ENCODE measurements around the gene SLC36A2.

The SLC36A2 gene

DNA sequence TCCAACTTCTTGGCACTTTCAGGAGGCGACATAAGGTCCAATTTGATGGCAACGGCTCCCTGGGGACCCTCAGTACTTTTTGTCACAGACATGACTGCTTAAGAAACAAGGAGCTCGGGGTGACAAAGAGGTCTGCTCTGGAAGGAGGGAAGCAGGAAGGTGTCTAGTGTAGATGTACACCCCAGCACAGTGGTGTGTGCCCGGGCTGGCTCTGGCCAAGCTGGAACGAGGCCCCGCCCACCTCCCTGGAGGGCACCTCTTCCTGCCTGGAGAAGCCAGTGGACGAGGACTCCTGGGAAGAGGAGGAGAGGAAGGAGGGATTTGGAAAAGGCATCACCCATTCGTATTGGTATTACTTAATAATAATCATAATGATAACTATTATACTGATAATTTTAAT, at the start of gene SLC36A2:
Gene SLC36A2 (minus strand): TSS at position 191 of the 400 bp plus-strand sequence. CDS start 99 bp downstream, at position 92.
- DNase-seq (ENCODE audit: extremely low spot score) = no peak
- ChIA-PET CTCF (interaction anchor here (1.6 kb wide), 1 partner anchor 30 kb away, joined by 3 read pairs; no protein-coding TSS in a partner anchor), POLR2A (no interaction called here)
- TF ChIP-seq, protein P1, sequence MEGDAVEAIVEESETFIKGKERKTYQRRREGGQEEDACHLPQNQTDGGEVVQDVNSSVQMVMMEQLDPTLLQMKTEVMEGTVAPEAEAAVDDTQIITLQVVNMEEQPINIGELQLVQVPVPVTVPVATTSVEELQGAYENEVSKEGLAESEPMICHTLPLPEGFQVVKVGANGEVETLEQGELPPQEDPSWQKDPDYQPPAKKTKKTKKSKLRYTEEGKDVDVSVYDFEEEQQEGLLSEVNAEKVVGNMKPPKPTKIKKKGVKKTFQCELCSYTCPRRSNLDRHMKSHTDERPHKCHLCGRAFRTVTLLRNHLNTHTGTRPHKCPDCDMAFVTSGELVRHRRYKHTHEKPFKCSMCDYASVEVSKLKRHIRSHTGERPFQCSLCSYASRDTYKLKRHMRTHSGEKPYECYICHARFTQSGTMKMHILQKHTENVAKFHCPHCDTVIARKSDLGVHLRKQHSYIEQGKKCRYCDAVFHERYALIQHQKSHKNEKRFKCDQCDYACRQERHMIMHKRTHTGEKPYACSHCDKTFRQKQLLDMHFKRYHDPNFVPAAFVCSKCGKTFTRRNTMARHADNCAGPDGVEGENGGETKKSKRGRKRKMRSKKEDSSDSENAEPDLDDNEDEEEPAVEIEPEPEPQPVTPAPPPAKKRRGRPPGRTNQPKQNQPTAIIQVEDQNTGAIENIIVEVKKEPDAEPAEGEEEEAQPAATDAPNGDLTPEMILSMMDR (IDR thresholded peaks at IDR 0.05; ENCODE audit: control extremely low read depth, extremely low read depth, low read depth, missing control alignments) = no peak

DNA sequence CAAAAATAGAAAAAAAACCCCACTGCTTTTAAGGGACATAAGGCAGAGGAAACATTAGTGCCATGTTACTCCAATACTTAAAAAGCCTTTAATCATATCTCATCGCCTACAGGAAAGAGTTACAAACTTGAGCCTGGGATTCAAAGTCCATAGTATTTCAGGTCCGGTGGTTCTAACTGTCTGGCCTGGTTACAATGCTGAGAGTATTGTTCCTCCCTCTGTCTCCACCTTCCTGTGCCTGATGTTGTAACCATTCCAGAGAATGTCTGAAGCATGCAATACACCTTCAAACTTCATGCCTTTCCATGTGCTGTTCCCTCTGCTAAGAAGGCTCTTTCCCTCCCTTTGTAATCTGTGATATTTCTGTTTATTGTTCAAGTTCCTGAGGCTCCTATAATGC, 41.6 kb upstream of the SLC36A2 start:
- DNase-seq (ENCODE audit: extremely low spot score) = no peak
- POLR2A ChIA-PET = no interaction called here
- TF ChIP-seq, protein P1 (IDR thresholded peaks at IDR 0.05; ENCODE audit: control extremely low read depth, extremely low read depth, low read depth, missing control alignments) = no peak
- CTCF ChIA-PET = no interaction called here

DNA sequence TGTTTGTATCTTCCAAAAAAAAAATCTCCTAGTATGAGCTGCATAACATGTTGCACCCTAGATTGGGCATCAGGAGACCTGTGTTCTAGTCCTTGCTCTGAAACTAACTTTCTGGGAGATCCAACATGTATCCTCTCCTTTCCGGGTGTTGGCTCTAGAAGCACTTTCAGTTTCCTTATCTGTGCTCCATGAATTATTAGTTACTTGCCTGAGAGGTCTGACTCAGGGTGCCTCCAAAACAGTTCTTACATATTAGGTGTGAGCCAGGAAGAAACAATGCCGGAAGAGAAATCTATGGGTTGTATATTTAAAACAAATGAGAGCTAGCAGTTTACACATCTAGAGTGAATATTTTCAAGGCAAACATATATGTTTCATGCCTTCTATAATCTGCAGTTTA, 36.7 kb upstream of the SLC36A2 start:
- ChIA-PET CTCF (interaction anchor here (0.7 to 1.8 kb wide), 10 partner anchors 18 to 1165 kb away, joined by 3 to 6 read pairs (median 4); no protein-coding TSS in a partner anchor), POLR2A (no interaction called here)
- DNase-seq (ENCODE audit: extremely low spot score) = no peak
- TF ChIP-seq, protein P1 (IDR thresholded peaks at IDR 0.05; ENCODE audit: control extremely low read depth, extremely low read depth, low read depth, missing control alignments) = no peak

DNA sequence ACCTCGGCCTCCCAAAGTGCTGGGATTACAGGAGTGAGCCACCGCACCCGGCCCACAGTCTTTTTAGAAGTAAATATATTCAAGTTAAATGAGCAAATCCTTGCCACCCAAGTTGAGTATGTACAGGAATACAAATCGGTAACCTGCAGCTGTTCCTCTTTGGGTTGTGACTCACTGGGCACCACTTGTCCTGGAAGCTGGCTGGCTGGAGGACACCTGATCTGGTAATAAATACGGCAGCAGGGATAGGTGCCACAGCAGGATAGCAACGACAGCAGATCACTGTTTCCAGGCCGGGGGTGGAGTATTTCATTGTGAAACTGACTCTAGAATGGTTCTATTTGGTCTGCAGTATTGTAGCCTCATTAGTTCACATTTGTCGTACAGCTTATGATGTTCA, 35.7 kb upstream of the SLC36A2 start:
- TF ChIP-seq, protein P1 (IDR thresholded peaks at IDR 0.05; ENCODE audit: control extremely low read depth, extremely low read depth, low read depth, missing control alignments) = no peak
- no peak for DNase-seq (ENCODE audit: extremely low spot score)
- CTCF ChIA-PET = no interaction called here
- POLR2A ChIA-PET = no interaction called here

DNA sequence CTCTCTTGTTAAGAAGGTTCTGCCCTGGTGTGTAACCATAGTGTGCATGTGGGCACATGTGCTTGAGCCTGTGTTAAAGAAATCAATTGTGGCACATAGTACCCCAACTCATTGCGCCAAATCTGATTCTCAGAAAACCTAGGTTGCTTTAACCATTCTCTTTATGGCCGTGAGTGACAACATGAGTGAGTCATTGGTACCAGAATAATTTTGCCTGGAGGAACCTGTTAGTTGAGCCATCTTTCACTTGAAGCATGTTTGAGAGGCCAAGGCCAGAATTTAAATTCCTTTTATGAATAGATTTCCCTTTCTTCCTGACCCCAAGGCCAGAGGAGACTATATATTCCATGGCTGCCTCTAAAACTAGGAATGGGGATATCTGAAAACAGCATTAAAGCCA, 35.2 kb upstream of the SLC36A2 start:
- CTCF ChIA-PET = no interaction called here
- DNase-seq (ENCODE audit: extremely low spot score) = no peak
- POLR2A ChIA-PET = no interaction called here
- TF ChIP-seq, protein P1 (IDR thresholded peaks at IDR 0.05; ENCODE audit: control extremely low read depth, extremely low read depth, low read depth, missing control alignments) = no peak

DNA sequence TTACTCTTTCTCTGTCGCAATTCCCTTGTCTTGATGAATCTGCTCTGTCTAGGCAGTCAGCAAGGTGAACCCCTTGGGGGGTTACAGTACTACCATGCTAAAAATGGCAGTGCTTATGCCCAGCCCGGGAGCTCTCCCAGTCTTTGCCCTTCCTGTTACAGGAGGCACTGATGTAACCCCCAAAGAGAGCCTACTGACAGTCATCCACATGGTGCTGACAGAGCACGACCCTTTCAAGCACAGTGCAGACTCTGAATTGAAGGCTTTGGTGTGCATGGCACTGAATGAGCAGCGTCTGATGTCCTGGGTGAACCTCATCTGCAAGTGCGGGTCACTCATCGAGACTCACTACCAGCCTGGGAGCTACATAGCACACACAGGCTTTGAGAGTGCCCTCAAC, 34.5 kb upstream of the SLC36A2 start:
- no peak for DNase-seq (ENCODE audit: extremely low spot score)
- TF ChIP-seq, protein P1 (IDR thresholded peaks at IDR 0.05; ENCODE audit: control extremely low read depth, extremely low read depth, low read depth, missing control alignments) = no peak
- ChIA-PET POLR2A (no interaction called here), CTCF (interaction anchor here (0.9 kb wide), 1 partner anchor 23 kb away, joined by 3 read pairs; no protein-coding TSS in a partner anchor)

DNA sequence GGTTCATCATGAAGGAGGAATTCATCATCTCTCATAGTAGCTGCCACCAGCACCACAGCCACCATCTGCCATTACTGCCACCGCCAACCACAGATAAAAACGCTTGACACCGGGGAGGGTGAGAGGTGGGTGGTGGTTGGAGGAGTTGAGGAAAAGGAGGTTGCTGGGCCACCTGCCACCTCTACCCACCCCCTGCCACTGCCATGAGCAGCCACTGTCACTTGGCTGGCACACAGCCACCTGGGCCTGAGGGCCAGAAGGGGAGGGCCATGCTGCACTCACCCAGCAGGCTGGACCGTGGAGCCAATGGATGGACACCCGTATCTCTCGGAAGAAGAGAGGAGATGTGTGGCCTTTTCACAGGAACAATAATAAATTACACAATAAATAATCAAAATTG, 31.3 kb upstream of the SLC36A2 start:
- TF ChIP-seq, protein P1 (IDR thresholded peaks at IDR 0.05; ENCODE audit: control extremely low read depth, extremely low read depth, low read depth, missing control alignments) = no peak
- POLR2A ChIA-PET = no interaction called here
- no peak for DNase-seq (ENCODE audit: extremely low spot score)
- CTCF ChIA-PET = no interaction called here

Measured in GM10248 (cell line).